ENCODE measurements around the gene PLXNA4.

Gene PLXNA4

GRCh38 chr7:132272763-132273371, 303.4 kb downstream of the PLXNA4 start:
- DNase-seq (ENCODE audit: low read depth in 2 of 2) = no peak

- DNase-seq (ENCODE audit: low read depth in 2 of 2) = no peak
These were observed 305.8 kb downstream of the PLXNA4 start for GRCh38 chr7:132270517-132270916.

- DNase-seq (ENCODE audit: low read depth in 2 of 2) = no peak
These were observed 306.6 kb downstream of the PLXNA4 start for GRCh38 chr7:132269718-132270117.

- DNase-seq (ENCODE audit: low read depth in 2 of 2) = no peak
These were observed 313.1 kb downstream of the PLXNA4 start for GRCh38 chr7:132263151-132263550.

- no peak for DNase-seq (ENCODE audit: low read depth in 2 of 2)
These were observed 314.2 kb downstream of the PLXNA4 start for GRCh38 chr7:132262160-132262470.

- no peak for DNase-seq (ENCODE audit: low read depth in 2 of 2)
These were observed 314.7 kb downstream of the PLXNA4 start for GRCh38 chr7:132261327-132262159.

GRCh38 chr7:132258231-132258630, 318.0 kb downstream of the PLXNA4 start:
- no peak for DNase-seq (ENCODE audit: low read depth in 2 of 2)

- no peak for DNase-seq (ENCODE audit: low read depth in 2 of 2)
These were observed 319.0 kb downstream of the PLXNA4 start for GRCh38 chr7:132257253-132257652.

GRCh38 chr7:132256721-132257212, 319.5 kb downstream of the PLXNA4 start:
- DNase-seq (ENCODE audit: low read depth in 2 of 2) = no peak

- no peak for DNase-seq (ENCODE audit: low read depth in 2 of 2)
These were observed 320.4 kb downstream of the PLXNA4 start for GRCh38 chr7:132255898-132256297.

GRCh38 chr7:132255115-132255797, 321.0 kb downstream of the PLXNA4 start:
- no peak for DNase-seq (ENCODE audit: low read depth in 2 of 2)

GRCh38 chr7:132254455-132254854, 321.8 kb downstream of the PLXNA4 start:
- DNase-seq (ENCODE audit: low read depth in 2 of 2) = no peak

- no peak for DNase-seq (ENCODE audit: low read depth in 2 of 2)
These were observed 323.5 kb downstream of the PLXNA4 start for GRCh38 chr7:132252793-132253100.

- DNase-seq (ENCODE audit: low read depth in 2 of 2) = no peak
These were observed 325.0 kb downstream of the PLXNA4 start for GRCh38 chr7:132251327-132251659.

GRCh38 chr7:132250480-132251326, 325.6 kb downstream of the PLXNA4 start:
- no peak for DNase-seq (ENCODE audit: low read depth in 2 of 2)

- no peak for DNase-seq (ENCODE audit: low read depth in 2 of 2)
These were observed 326.9 kb downstream of the PLXNA4 start for GRCh38 chr7:132249256-132249971.

- no peak for DNase-seq (ENCODE audit: low read depth in 2 of 2)
These were observed 327.4 kb downstream of the PLXNA4 start for GRCh38 chr7:132248841-132249240.

- no peak for DNase-seq (ENCODE audit: low read depth in 2 of 2)
These were observed 328.2 kb downstream of the PLXNA4 start for GRCh38 chr7:132247995-132248618.

GRCh38 chr7:132246591-132246990, 329.7 kb downstream of the PLXNA4 start:
- no peak for DNase-seq (ENCODE audit: low read depth in 2 of 2)

- DNase-seq (ENCODE audit: low read depth in 2 of 2) = no peak
These were observed 330.7 kb downstream of the PLXNA4 start for GRCh38 chr7:132245539-132245938.

- no peak for DNase-seq (ENCODE audit: low read depth in 2 of 2)
These were observed 331.3 kb downstream of the PLXNA4 start for GRCh38 chr7:132244903-132245480.
